Stimulated activated naive CD8-positive, alpha-beta T cell treated with anti-CD3 and anti-CD28 coated beads, Interleukin-15, amount 100 ng/mL, for 72 hours (primary cell): ENCODE measurements around the gene STK11IP.

ENCODE experiments used
- ATAC-seq: fragments of 150-1000 bp; cut with Tn5 transposase; 2 replicates; pipeline ENCODE4 v1.10.0; 2021; ENCODE audit warnings: mild to moderate bottlenecking, moderate library complexity
- DNase-seq, 2 donors: peaks; one replicate each; pipeline ENCODE4 v3.0.0; 2021 to 2022
- H3K27ac Mint-ChIP-seq, 2 donors: one replicate each; pipeline ENCODE4 v1.8.0; 2022; ENCODE audit warnings: mild to moderate bottlenecking in 2 of 2, mixed read lengths in 2 of 2, moderate library complexity in 2 of 2
- H3K27me3 Mint-ChIP-seq: one replicate; pipeline ENCODE4 v1.8.0; 2022; ENCODE audit warnings: mixed read lengths
- H3K4me1 Mint-ChIP-seq: one replicate; pipeline ENCODE4 v1.8.0; 2022; ENCODE audit warnings: mild to moderate bottlenecking, mixed read lengths
- H3K4me3 Mint-ChIP-seq, 2 donors: one replicate each; pipeline ENCODE4 v1.8.0; 2022; ENCODE audit warnings: mild to moderate bottlenecking in 2 of 2, mixed read lengths in 2 of 2, moderate library complexity in 1 of 2
- H3K9me3 Mint-ChIP-seq, 2 donors: one replicate each; pipeline ENCODE4 v1.8.0; 2022; ENCODE audit warnings: mixed read lengths in 2 of 2

STK11IP gene

GRCh38 chr2:219616550-219616949, 18.9 kb downstream of the STK11IP start:
- H3K4me3 Mint-ChIP-seq, result no peak overlapping the region
- H3K9me3 Mint-ChIP-seq, result no peaks in the 10 kb centered on the region
- ATAC-seq (no peak), DNase-seq (no peak)
- no peak overlapping the region for H3K27ac Mint-ChIP-seq
- no peaks in the 10 kb centered on the region for H3K27me3 Mint-ChIP-seq
- peaks cover 15% of the 10 kb centered on the region for H3K4me1 Mint-ChIP-seq

- Mint-ChIP-seq H3K9me3 (no peaks in the 10 kb centered on the region), H3K27me3 (no peaks in the 10 kb centered on the region), H3K4me3 (no peak overlapping the region), H3K4me1 (no peaks in the 10 kb centered on the region), H3K27ac (no peak overlapping the region)
- ATAC-seq, result no peak
- no peak for DNase-seq
Observed at GRCh38 chr2:219618733-219619122, 21.1 kb downstream of the STK11IP start.

- DNase-seq, result no peak
- Mint-ChIP-seq H3K27ac (no peak overlapping the region), H3K4me3 (no peak overlapping the region), H3K9me3 (no peaks in the 10 kb centered on the region), H3K4me1 (no peaks in the 10 kb centered on the region), H3K27me3 (no peaks in the 10 kb centered on the region)
- ATAC-seq, result no peak
Observed at GRCh38 chr2:219619235-219619634, 21.6 kb downstream of the STK11IP start.

- H3K4me3 Mint-ChIP-seq, result no peak overlapping the region
- DNase-seq (no peak), ATAC-seq (no peak)
- no peak overlapping the region for H3K27ac Mint-ChIP-seq
- no peaks in the 10 kb centered on the region for H3K4me1 Mint-ChIP-seq
- no peaks in the 10 kb centered on the region for H3K9me3 Mint-ChIP-seq
- no peaks in the 10 kb centered on the region for H3K27me3 Mint-ChIP-seq
Observed at GRCh38 chr2:219620546-219620945, 22.9 kb downstream of the STK11IP start.

GRCh38 chr2:219621935-219622334, 24.3 kb downstream of the STK11IP start:
- H3K4me3 Mint-ChIP-seq, result no peak overlapping the region
- peaks cover 3% of the 10 kb centered on the region for H3K4me1 Mint-ChIP-seq
- ATAC-seq (no peak), DNase-seq (no peak)
- no peaks in the 10 kb centered on the region for H3K9me3 Mint-ChIP-seq
- no peak overlapping the region for H3K27ac Mint-ChIP-seq
- peaks cover 10% of the 10 kb centered on the region for H3K27me3 Mint-ChIP-seq

GRCh38 chr2:219622472-219622871, 24.8 kb downstream of the STK11IP start:
- no peaks in the 10 kb centered on the region for H3K9me3 Mint-ChIP-seq
- ATAC-seq (no peak), DNase-seq (no peak)
- H3K27ac Mint-ChIP-seq, result no peak overlapping the region
- H3K27me3 Mint-ChIP-seq, result peaks cover 14% of the 10 kb centered on the region
- peaks cover 6% of the 10 kb centered on the region for H3K4me1 Mint-ChIP-seq
- H3K4me3 Mint-ChIP-seq, result no peak overlapping the region

GRCh38 chr2:219624565-219624964, 26.9 kb downstream of the STK11IP start:
- DNase-seq, result no peak
- H3K4me1 Mint-ChIP-seq, result peaks cover 6% of the 10 kb centered on the region
- H3K4me3 Mint-ChIP-seq, result no peak overlapping the region
- H3K9me3 Mint-ChIP-seq, result no peaks in the 10 kb centered on the region
- ATAC-seq, result no peak
- H3K27me3 Mint-ChIP-seq, result peaks cover 27% of the 10 kb centered on the region
- no peak overlapping the region for H3K27ac Mint-ChIP-seq

GRCh38 chr2:219625179-219625578, 27.5 kb downstream of the STK11IP start:
- DNase-seq (no peak), ATAC-seq (no peak)
- Mint-ChIP-seq H3K27me3 (peaks cover 27% of the 10 kb centered on the region), H3K9me3 (no peaks in the 10 kb centered on the region), H3K4me3 (no peak overlapping the region), H3K4me1 (peaks cover 6% of the 10 kb centered on the region), H3K27ac (no peak overlapping the region)

GRCh38 chr2:219626540-219626939, 28.9 kb downstream of the STK11IP start:
- H3K27me3 Mint-ChIP-seq, result peaks cover 27% of the 10 kb centered on the region
- H3K4me1 Mint-ChIP-seq, result peaks cover 20% of the 10 kb centered on the region
- H3K27ac Mint-ChIP-seq, result no peak overlapping the region
- no peaks in the 10 kb centered on the region for H3K9me3 Mint-ChIP-seq
- H3K4me3 Mint-ChIP-seq, result peak overlapping the region; percentile 69 to 77
- DNase-seq (no peak), ATAC-seq (no peak)

GRCh38 chr2:219627103-219628100, 29.7 kb downstream of the STK11IP start, which contains the start of gene SLC4A3:
SLC4A3 (plus strand) TSS chr2:219627630; CDS start chr2:219627993, 363 bp downstream.
- peak in 1 of 2 donors; percentile 28 for DNase-seq
- Mint-ChIP-seq H3K4me3 (peak within 1 kb of the TSS; percentile 69 to 77), H3K27ac (peak within 1 kb of the TSS in 1 of 2 donors; percentile 33), H3K27me3 (peaks cover 27% of the 10 kb centered on the region), H3K9me3 (no peaks in the 10 kb centered on the region), H3K4me1 (peaks cover 21% of the 10 kb centered on the region)
- ATAC-seq, result peak; percentile 57

- Mint-ChIP-seq H3K4me1 (peaks cover 21% of the 10 kb centered on the region), H3K27me3 (peaks cover 27% of the 10 kb centered on the region), H3K9me3 (no peaks in the 10 kb centered on the region), H3K4me3 (peak overlapping the region in 1 of 2 donors; percentile 35), H3K27ac (no peak overlapping the region)
- ATAC-seq (no peak), DNase-seq (no peak)
Observed at GRCh38 chr2:219628235-219628985, 30.8 kb downstream of the STK11IP start.

GRCh38 chr2:219628986-219629901, 31.6 kb downstream of the STK11IP start:
- Mint-ChIP-seq H3K27ac (no peak overlapping the region), H3K4me1 (peaks cover 21% of the 10 kb centered on the region), H3K9me3 (no peaks in the 10 kb centered on the region), H3K27me3 (peaks cover 27% of the 10 kb centered on the region), H3K4me3 (no peak overlapping the region)
- peak; percentile 32 for ATAC-seq
- no peak for DNase-seq

- H3K27ac Mint-ChIP-seq, result no peak overlapping the region
- H3K27me3 Mint-ChIP-seq, result peaks cover 27% of the 10 kb centered on the region
- H3K4me3 Mint-ChIP-seq, result no peak overlapping the region
- DNase-seq (no peak), ATAC-seq (no peak)
- peaks cover 21% of the 10 kb centered on the region for H3K4me1 Mint-ChIP-seq
- no peaks in the 10 kb centered on the region for H3K9me3 Mint-ChIP-seq
Observed at GRCh38 chr2:219629976-219630695, 32.5 kb downstream of the STK11IP start.

GRCh38 chr2:219630770-219631405, 33.2 kb downstream of the STK11IP start:
- no peak overlapping the region for H3K27ac Mint-ChIP-seq

More at GRCh38 chr2:219630770-219631405, 33.2 kb downstream of the STK11IP start:
- H3K27me3 Mint-ChIP-seq, result peaks cover 28% of the 10 kb centered on the region
- peak in 1 of 2 donors; percentile 6 for DNase-seq
- H3K4me1 Mint-ChIP-seq, result peaks cover 21% of the 10 kb centered on the region
- no peak for ATAC-seq
- H3K4me3 Mint-ChIP-seq, result no peak overlapping the region
- H3K9me3 Mint-ChIP-seq, result no peaks in the 10 kb centered on the region
